SH-SY5Y (cell line): ENCODE results near the gene TPTE2.

Experiments used
- GATA2 ChIP-seq: IDR thresholded peaks from 2 replicates; pipeline ENCODE4 v1.6.1; 2011; ENCODE audit warnings: mild to moderate bottlenecking, low read depth, low read length
- GATA3 ChIP-seq: IDR thresholded peaks from 2 replicates; pipeline ENCODE4 v1.6.1; 2011; ENCODE audit warnings: low read depth, mild to moderate bottlenecking, low read length, moderate library complexity

GRCh38 chr13:19607523-19608078, 46.3 kb upstream of the TPTE2 start:
- TF ChIP-seq GATA3 (no peak), GATA2 (no peak)
